IgD-negative memory B cell (primary cell): ENCODE results near the gene TRPM1. TPM values are rescaled to one million over a fixed set of nuclear protein-coding genes. Genes with fewer than 3 reads are reported as not detected.

Experiments used
- H3K27ac Mint-ChIP-seq, 3 donors: one replicate each; pipeline ENCODE4 v1.8.0; 2020 to 2022; ENCODE audit warnings: mild to moderate bottlenecking in 3 of 3, mixed read lengths in 3 of 3, moderate library complexity in 1 of 3
- H3K27me3 Mint-ChIP-seq: one replicate; pipeline ENCODE4 v1.8.0; 2021; ENCODE audit warnings: mixed read lengths
- H3K36me3 Mint-ChIP-seq: one replicate; pipeline ENCODE4 v1.8.0; 2020; ENCODE audit warnings: mild to moderate bottlenecking, mixed read lengths
- H3K4me1 Mint-ChIP-seq, 3 donors: one replicate each; pipeline ENCODE4 v1.8.0; 2020 to 2022; ENCODE audit warnings: mixed read lengths in 3 of 3, mild to moderate bottlenecking in 1 of 3
- H3K4me3 Mint-ChIP-seq, 4 donors: one replicate each; pipeline ENCODE4 v1.8.0; 2020 to 2022; ENCODE audit warnings: mild to moderate bottlenecking in 4 of 4, mixed read lengths in 4 of 4, moderate library complexity in 3 of 4
- H3K9me3 Mint-ChIP-seq, 3 donors: one replicate each; pipeline ENCODE4 v1.8.0; 2020 to 2021; ENCODE audit warnings: mixed read lengths in 3 of 3, mild to moderate bottlenecking in 1 of 3
- polyA plus RNA-seq: library from polyadenylated mRNA; unstranded; fragments of 300-500 nt; fragmentation: Illumina TruSeq; gene quantifications from one replicate; pipeline ENCODE4 v1.2.3, GENCODE V29; 2021

Gene TRPM1
- polyA plus RNA-seq, 1 donor from 2014 or later, result not detected

DNA sequence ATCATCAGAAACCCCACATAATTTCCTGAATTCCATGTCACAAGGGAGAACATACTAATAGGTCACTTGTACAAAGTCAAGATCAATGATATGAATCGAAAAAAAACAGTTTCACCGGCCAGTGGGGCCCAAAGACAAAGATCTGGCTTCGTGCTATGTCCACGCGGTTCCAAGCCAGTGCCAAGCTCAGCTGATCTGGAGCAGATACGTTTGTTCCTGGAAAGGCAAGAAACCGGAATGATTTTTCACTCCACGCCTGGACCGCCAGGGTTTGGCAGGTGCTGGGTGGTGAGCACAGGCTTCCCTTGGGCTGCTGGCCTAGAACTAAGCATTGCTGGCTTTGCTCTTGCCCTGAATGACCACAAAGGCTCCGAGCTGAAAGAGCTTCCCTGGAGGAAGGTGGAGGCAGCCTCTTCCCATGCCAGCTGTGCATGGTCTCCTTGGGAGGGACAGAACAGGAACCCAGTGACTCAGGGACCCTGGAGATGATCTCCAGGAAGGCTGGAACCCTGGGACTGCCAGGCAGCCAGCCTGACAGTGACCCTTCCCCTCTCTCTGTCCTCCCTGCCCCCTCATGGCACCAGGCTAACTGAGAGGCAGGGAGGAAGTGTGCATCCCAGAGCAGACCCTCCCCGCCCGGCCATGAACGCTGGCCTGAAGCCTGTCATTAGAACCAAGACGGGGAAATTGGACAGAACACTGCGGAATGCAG, 40.9 kb downstream of the TRPM1 start:
- peaks cover 4% of the 10 kb centered on the region for H3K27me3 Mint-ChIP-seq
- peaks cover 3 to 9% (median 6%) of the 10 kb centered on the region in 3 donors for H3K9me3 Mint-ChIP-seq
- peaks cover 0 to 8% (median 0%) of the 10 kb centered on the region in 3 donors for H3K4me1 Mint-ChIP-seq
- peaks cover 3% of the 10 kb centered on the region for H3K36me3 Mint-ChIP-seq
- H3K27ac Mint-ChIP-seq, result no peak overlapping the region
- H3K4me3 Mint-ChIP-seq, result no peak overlapping the region

DNA sequence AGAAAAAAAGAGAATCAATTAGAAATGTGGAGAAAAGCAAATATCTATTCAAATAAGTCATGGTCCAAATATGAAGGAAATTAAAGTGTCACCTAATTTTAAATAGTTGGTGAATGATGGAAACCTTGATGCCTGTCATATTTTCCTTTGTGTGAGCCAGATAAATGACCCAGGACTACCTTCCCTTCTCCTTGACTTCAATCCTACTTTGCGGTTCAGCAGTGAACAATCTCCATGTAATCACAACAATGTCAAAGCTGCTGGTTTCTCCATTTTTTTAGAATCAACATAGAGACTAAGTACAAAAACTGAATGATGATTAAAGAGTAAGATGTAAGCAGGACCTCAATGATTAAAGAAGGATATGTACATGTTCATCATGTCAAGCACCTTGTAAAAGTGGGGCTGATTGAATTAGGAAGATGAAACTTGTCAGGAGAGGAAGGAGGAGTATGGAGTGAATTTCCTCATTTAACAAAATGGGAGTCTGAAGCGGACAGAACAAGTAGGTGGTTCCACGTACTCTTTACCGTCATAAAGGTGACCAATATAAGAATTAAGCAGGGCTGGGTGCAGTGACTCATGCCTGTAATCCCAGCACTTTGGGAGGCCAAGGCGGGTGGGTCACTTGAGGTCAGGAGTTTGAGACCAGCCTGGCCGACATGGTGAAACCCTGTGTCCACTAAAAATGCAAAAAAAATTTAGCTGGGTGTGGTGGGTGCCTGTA, 43.1 kb downstream of the TRPM1 start:
- H3K9me3 Mint-ChIP-seq, result peaks cover 5 to 9% (median 6%) of the 10 kb centered on the region in 3 donors
- no peak overlapping the region for H3K4me3 Mint-ChIP-seq
- H3K27ac Mint-ChIP-seq, result no peak overlapping the region
- H3K36me3 Mint-ChIP-seq, result peaks cover 3% of the 10 kb centered on the region
- peaks cover 4% of the 10 kb centered on the region for H3K27me3 Mint-ChIP-seq
- peaks cover 0 to 11% (median 0%) of the 10 kb centered on the region in 3 donors for H3K4me1 Mint-ChIP-seq

DNA sequence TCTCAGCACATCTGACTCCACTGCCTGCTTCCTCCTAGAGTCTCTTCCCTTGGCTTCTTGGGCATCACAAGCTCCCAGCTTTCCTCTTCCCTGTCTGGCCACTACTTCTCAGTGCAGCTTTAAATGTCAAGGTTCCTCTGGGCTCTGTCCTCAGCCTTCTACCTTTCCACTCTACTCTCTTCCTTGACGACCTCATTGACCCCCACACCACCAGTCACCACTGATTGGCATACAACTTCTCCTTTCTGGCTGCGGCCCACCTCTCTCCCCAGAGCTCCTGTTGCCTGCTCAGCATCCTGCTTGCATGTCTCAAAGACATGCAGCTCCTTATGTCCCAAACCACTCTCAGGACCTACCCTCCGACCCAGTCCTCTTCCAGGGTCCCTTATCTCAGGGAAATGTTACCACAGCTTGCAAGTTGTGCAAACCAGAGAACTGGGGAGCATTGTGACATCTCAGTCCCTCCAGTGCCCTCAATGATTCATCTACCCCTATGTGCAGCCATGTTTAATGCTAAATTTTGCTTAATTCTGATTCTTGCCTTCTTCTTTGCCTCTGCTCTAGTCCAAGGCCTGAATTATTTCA, 49.9 kb downstream of the TRPM1 start:
- Mint-ChIP-seq H3K9me3 (peaks cover 0 to 2% (median under 1%) of the 10 kb centered on the region in 3 donors), H3K36me3 (no peaks in the 10 kb centered on the region), H3K4me3 (peak overlapping the region in 1 of 4 donors; percentile 73), H3K27me3 (no peaks in the 10 kb centered on the region), H3K27ac (peak overlapping the region in 2 of 3 donors; percentile 17 to 84), H3K4me1 (peaks cover 32 to 40% (median 36%) of the 10 kb centered on the region in 3 donors)

DNA sequence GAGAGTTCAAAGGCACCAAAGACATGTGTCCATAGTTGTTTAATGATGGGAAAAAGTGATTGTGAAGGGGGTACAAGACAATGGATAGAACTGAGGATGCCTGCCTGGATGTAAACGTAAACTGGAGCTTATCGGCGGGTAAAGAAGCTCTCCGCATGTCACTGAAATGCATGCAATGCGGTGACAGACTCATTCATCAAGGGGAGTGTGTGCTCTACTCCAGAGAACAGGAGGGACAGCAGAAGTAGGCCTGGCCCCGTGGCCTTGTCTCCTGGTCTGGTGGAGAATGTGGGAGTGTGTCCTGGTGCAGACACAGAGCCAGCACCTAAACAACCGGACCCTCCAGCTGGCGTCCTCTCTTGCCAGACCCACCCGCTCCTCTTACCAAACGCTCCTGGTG, 50.6 kb downstream of the TRPM1 start:
- Mint-ChIP-seq H3K4me1 (peaks cover 36 to 43% (median 38%) of the 10 kb centered on the region in 3 donors), H3K9me3 (peaks cover 0 to 2% (median 0%) of the 10 kb centered on the region in 3 donors), H3K27me3 (no peaks in the 10 kb centered on the region), H3K4me3 (no peak overlapping the region), H3K36me3 (no peaks in the 10 kb centered on the region), H3K27ac (peak overlapping the region in 1 of 3 donors; percentile 53)

DNA sequence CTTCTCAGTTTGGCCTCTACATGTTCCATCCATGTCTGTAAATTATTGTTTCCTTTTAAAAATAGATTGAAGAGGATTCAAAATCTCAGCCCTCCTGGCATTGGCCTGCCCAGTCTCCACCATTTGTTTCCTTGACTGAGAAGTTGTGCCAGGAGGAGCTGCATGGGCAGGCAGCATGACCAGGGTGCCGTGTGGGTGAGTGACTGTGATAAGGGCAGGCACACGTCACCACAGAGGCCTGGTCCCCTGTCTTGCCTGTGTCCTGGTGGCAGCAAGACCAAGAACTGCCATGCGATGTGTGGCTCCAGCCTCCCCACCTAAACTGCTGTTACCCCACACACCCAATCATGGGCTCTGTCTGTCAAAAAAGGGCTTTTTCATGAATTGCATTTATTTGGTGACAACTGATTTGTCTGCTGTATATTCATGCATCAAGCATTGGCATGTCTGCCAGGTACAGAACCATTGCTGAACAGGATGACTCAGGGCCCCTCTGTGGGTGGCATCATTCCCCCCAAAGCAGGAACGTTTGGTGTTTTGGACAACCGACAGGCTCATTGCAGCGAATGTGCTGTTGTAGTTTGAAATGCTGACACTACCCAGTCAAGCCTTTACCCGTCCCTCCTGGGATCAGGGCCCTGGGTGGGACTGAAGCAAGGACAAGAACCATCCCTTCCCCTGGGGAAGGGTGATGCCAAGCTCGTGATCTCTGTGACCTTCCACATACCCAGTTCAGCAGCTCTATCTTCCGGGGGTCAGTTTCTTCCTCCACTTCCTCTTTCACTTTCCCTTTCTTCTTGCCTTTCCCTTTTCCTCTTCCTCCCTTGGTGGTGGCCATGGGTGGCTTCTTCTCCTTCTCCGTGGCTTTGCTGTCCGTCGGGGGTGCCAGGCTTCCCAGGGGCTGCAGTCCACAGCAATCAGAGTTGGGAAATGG, 51.6 kb downstream of the TRPM1 start:
- Mint-ChIP-seq H3K9me3 (peaks cover 0 to 2% (median 0%) of the 10 kb centered on the region in 3 donors), H3K36me3 (peaks cover 2% of the 10 kb centered on the region), H3K4me3 (peak overlapping the region; percentile 2 to 87 (median 60)), H3K27ac (peak overlapping the region in 2 of 3 donors; percentile 88 to 93), H3K27me3 (no peaks in the 10 kb centered on the region), H3K4me1 (peaks cover 36 to 43% (median 40%) of the 10 kb centered on the region in 3 donors)

DNA sequence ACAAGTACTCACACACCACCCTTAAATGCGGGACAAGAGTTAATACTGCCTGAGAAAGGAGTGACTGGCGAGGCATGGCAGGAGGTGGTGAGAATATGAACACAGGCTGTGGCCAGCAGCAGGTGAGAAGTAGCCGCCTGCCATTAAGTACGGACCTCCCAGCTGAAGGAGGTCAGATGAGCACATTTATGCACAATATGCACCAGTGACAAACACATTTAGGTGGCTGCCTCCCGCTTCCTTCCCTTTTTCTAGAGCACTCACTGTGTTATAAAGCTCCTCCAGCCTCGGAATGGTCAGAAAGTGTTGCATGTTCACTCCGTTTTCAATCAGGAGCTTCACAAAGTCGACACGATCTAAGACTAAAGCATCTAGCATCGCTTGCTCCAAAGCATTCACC, 52.4 kb downstream of the TRPM1 start:
- Mint-ChIP-seq H3K4me1 (peaks cover 36 to 43% (median 41%) of the 10 kb centered on the region in 3 donors), H3K9me3 (peaks cover 0 to under 1% (median 0%) of the 10 kb centered on the region in 3 donors), H3K36me3 (peaks cover 2% of the 10 kb centered on the region), H3K4me3 (peak overlapping the region in 3 of 4 donors; percentile 46 to 89 (median 87)), H3K27ac (peak overlapping the region in 2 of 3 donors; percentile 88 to 93), H3K27me3 (no peaks in the 10 kb centered on the region)

DNA sequence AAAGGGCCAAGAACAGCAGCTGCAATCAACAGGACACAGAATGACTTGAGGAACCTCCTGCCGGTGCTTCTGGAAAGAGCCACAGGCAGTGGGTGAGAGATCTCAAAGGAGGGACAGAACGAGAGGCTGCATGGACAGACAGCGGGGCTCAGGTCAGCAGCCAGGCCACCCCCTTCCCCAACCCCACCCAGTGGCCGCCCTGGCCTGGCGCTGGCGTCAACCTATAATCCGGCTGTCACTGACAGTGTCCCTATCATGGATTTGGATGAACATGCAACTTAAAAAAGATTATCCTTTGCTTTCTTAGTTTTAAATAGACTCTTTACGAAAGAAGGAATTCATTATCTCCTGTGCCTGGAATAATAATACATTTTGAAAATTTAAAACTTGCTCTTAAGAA, 54.1 kb downstream of the TRPM1 start:
- Mint-ChIP-seq H3K4me1 (peaks cover 35 to 48% (median 40%) of the 10 kb centered on the region in 3 donors), H3K36me3 (peaks cover 2% of the 10 kb centered on the region), H3K4me3 (no peak overlapping the region), H3K27ac (no peak overlapping the region), H3K9me3 (no peaks in the 10 kb centered on the region), H3K27me3 (no peaks in the 10 kb centered on the region)

DNA sequence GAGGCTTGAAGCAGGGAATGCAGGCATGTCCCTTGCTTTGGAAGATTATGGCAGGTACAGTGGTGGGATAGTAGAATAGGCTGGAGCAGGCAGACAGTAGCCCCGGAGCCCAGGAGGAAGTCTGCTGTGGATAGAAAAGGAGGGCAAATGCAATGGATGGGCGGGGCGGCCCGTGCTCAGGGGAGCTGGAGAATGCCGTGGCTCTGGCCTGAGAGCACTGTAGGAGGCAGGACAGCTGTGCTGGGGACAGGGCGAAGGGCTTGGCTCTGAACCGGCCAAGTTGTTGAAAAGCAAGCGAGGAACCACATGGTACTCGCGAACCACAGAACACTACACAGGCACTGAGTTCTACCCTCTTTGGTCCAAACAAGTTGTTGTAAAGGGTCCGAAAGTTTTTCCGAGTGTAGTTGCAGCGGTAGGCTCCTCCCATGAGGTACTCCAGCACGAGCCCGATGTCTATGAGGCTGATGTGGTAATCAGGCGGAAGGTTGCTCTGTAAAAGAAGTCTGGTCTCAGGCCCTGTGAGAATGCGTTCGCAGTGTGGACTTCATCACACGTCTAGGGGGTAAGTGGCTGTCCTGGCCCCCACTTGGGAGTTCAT, 54.7 kb downstream of the TRPM1 start:
- Mint-ChIP-seq H3K27ac (no peak overlapping the region), H3K4me3 (no peak overlapping the region), H3K36me3 (peaks cover 2% of the 10 kb centered on the region), H3K27me3 (peaks cover 3% of the 10 kb centered on the region), H3K9me3 (no peaks in the 10 kb centered on the region), H3K4me1 (peaks cover 34 to 51% (median 39%) of the 10 kb centered on the region in 3 donors)

DNA sequence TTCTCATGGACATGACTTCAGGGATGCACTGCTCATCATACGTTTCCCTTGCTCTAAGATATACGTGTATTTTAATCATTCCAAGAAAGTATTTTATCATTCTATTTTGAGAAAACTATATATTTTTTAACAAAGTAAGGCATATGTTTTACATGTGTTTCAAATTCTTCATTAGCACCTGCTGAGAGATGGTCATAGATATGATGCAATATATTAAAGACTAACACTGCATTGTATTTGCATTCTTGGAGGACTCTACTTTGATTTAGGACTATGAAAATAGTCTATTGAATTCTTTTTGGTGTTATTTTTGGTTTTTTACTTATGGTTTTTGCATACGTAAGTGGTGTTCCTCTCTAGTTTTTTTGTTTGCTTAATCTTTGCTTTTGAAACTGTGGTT, 55.9 kb downstream of the TRPM1 start:
- Mint-ChIP-seq H3K4me1 (peaks cover 27 to 44% (median 30%) of the 10 kb centered on the region in 3 donors), H3K27ac (peak overlapping the region in 1 of 3 donors; percentile 50), H3K27me3 (peaks cover 3% of the 10 kb centered on the region), H3K9me3 (no peaks in the 10 kb centered on the region), H3K36me3 (peaks cover 2% of the 10 kb centered on the region), H3K4me3 (no peak overlapping the region)

DNA sequence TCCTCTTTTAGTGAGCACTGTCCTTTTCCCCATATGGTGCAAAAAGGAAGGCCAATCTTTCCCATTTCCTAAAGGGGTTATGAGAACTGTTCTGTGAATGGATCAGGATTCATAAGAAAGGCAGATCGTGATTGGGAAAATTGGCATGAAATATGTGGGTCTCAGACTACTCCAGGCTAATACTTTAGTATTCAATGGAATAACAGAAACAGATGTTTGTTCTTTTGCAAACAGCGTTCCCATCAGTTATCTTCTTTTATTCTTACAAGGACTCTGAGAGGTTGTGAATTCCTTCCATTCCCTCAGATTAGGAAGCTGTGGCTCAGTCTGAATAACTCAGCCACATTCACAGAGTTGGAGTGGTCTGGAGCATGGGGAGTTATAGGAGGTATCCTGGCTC, 58.8 kb downstream of the TRPM1 start:
- H3K27ac Mint-ChIP-seq, result no peak overlapping the region

DNA sequence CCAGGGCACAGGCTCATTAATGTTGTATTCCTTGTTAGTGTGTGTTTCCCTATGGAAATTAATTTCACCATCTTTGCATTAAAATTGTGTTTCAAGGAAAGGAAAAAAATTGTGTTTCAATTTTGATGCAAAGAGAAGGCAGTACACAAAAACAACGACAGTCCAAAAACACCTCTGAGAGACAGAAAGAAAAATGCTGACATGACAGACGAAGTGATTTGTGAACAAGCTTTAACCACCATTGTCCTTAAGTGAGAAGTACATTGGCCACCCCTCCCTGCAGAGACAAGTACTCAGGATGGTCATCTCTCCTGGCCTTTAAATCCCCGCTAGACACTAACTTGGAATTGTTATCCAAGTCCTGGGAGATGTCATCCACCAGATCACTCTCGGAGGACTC, 59.9 kb downstream of the TRPM1 start:
- H3K27me3 Mint-ChIP-seq, result peaks cover 5% of the 10 kb centered on the region
- H3K36me3 Mint-ChIP-seq, result peaks cover 4% of the 10 kb centered on the region
- peaks cover 6 to 25% (median 7%) of the 10 kb centered on the region in 3 donors for H3K4me1 Mint-ChIP-seq

More for the DNA sequence above, 58.8 kb downstream of the TRPM1 start:
- no peaks in the 10 kb centered on the region for H3K9me3 Mint-ChIP-seq
- H3K4me3 Mint-ChIP-seq, result no peak overlapping the region
- H3K27me3 Mint-ChIP-seq, result peaks cover 5% of the 10 kb centered on the region
- peaks cover 2% of the 10 kb centered on the region for H3K36me3 Mint-ChIP-seq
- peaks cover 7 to 27% (median 9%) of the 10 kb centered on the region in 3 donors for H3K4me1 Mint-ChIP-seq

DNA sequence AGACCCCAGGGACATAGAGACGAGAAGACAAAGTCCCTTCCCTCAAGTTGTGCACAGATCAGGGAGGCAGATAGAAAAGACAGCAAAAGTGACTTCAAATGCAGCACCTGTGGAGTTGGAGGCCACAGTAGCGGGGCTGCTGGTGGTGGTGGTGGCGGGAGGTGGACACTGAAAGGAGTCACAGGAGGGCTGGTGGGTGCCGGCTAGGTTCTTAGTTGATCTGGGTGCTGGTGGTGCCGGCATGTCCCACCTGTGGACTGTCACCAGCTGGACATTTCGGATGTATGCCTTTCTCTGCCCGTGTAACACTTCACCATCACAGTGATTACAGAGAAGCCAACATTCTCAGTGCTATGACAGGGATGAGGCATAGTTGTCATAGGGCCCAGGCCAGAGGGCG, 60.9 kb downstream of the TRPM1 start:
- Mint-ChIP-seq H3K27me3 (peaks cover 5% of the 10 kb centered on the region), H3K27ac (no peak overlapping the region), H3K9me3 (no peaks in the 10 kb centered on the region), H3K4me1 (peaks cover 3 to 17% (median 9%) of the 10 kb centered on the region in 3 donors), H3K36me3 (peaks cover 4% of the 10 kb centered on the region), H3K4me3 (no peak overlapping the region)

More for the DNA sequence above, 59.9 kb downstream of the TRPM1 start:
- Mint-ChIP-seq H3K4me3 (no peak overlapping the region), H3K27ac (no peak overlapping the region), H3K9me3 (no peaks in the 10 kb centered on the region)

DNA sequence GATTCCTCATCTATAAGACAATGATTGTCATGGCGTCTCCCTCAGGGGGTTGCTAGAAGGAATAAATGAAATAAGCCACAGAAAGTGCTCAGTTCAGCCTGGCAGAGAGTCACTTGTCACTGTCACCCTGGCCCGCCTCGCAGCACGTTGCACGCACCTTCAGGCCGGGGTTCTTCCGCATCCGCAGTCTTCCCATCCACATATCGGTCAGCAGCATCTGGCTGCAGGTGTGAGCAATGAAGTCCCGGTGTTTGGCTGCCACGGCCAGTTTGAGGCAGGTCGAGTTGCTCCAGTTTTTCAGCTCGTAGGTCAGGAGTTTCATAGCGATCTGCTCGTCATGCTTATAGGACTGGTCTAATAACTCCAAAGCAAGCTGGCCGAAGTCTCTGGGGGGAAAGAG, 61.6 kb downstream of the TRPM1 start:
- Mint-ChIP-seq H3K4me3 (no peak overlapping the region), H3K36me3 (peaks cover 2% of the 10 kb centered on the region), H3K9me3 (no peaks in the 10 kb centered on the region), H3K4me1 (peaks cover 3 to 17% (median 13%) of the 10 kb centered on the region in 3 donors), H3K27ac (no peak overlapping the region), H3K27me3 (peaks cover 5% of the 10 kb centered on the region)
